GM12801 (cell line): ENCODE measurements around the gene PRTFDC1.

Source experiments
- TF ChIP-seq, protein P1 (sequence below): IDR thresholded peaks from one replicate; pipeline ENCODE4 v1.5.1; 2011; ENCODE audit warnings: control low read depth; ENCODE audit not compliant: insufficient read length; ENCODE audit errors: extremely low read depth

The PRTFDC1 gene

DNA sequence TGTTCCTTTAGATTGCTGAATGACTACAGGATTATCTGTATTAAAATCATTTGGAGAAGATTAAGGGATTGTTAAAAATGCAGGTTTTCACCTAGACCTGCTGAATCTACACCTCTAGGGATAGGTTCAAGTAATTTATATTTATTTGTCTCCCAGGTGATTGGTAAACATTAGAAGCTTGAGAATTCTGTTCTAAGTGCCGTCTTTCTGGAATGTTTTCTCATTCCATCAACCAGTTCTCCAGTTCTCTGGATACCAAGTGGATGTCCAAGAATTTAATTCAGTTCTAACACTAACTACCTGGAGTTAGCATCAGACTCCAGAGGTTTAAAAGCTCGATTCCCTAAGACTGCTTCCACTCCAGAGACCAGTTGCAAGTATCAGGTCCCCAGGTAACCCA lies 110.9 kb downstream of the PRTFDC1 start:
- TF ChIP-seq, protein P1, sequence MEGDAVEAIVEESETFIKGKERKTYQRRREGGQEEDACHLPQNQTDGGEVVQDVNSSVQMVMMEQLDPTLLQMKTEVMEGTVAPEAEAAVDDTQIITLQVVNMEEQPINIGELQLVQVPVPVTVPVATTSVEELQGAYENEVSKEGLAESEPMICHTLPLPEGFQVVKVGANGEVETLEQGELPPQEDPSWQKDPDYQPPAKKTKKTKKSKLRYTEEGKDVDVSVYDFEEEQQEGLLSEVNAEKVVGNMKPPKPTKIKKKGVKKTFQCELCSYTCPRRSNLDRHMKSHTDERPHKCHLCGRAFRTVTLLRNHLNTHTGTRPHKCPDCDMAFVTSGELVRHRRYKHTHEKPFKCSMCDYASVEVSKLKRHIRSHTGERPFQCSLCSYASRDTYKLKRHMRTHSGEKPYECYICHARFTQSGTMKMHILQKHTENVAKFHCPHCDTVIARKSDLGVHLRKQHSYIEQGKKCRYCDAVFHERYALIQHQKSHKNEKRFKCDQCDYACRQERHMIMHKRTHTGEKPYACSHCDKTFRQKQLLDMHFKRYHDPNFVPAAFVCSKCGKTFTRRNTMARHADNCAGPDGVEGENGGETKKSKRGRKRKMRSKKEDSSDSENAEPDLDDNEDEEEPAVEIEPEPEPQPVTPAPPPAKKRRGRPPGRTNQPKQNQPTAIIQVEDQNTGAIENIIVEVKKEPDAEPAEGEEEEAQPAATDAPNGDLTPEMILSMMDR: no peak

DNA sequence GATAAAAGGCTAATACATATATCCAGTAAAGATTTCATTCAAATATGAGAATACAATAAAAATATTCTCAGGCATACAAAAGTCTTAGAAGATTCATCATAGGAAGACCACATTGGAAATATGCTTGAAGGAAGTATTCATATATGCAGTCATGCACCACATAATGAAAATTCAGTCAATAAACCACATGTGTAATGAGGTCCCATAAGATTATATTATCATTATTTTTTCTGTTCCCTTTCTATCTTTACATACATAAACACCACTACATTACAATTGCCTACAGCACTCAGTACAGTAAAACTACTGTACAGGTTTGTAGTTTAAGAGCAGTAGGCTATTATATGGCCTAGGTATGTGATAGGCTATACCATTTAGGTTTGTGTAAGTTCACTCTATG lies 111.6 kb downstream of the PRTFDC1 start:
- TF ChIP-seq, protein P1: no peak

DNA sequence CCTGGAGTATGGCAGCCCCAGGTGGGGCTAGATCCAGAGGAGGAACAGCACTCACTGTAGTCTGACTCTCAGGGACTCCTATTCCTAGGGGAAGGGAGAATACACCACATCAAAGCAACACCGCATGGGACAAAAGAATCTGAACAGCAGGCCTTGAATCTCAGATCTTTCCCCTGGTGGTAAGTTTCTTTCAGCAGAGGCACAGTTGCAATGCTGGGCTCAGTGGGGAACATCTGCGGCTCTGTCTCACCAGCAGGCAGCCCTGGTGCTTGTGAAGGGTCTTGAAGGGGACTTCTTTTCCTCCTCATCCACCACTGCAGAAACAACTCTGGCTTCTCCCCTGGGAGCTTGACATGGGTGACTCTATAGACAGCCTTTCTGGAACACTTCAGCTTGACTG lies 117.5 kb downstream of the PRTFDC1 start:
- TF ChIP-seq, protein P1: no peak

DNA sequence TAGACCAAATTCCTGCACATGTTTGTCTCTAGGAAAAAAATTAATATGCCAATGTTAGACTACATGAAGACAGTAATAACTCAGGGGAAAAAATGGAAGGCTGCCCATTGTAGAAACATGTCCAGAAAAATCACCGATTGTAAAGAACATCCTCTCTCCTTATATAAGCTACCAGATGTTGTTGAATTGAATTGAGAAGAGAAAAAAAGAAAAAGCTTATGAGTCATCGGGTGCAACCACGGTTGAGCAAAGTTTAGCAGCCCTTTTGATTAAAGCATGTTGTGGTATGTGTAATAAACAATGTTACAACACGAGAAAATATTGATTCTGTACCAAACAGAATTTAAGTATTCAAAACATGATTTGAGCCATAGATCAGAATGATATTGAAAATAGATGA lies 126.4 kb downstream of the PRTFDC1 start:
- TF ChIP-seq, protein P1: no peak

DNA sequence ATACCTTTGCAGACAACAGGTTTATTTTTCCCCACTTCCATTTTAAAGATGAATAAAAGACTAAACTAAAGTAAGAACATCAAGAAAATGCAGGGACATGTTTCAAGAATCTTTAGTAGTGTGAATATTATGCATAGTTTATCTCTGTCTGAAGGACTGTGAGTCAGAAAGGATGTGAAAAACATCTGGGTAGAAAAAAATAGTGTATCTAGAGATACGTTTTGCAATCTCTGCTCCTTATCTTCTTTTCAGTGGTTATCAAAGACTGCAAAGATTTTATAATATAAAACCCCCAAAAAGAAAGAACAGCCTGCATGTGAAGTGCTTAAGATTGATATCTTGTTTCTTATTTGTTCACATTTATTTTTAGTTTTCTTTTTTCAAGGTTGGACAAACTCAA lies 126.9 kb downstream of the PRTFDC1 start:
- TF ChIP-seq, protein P1: no peak

DNA sequence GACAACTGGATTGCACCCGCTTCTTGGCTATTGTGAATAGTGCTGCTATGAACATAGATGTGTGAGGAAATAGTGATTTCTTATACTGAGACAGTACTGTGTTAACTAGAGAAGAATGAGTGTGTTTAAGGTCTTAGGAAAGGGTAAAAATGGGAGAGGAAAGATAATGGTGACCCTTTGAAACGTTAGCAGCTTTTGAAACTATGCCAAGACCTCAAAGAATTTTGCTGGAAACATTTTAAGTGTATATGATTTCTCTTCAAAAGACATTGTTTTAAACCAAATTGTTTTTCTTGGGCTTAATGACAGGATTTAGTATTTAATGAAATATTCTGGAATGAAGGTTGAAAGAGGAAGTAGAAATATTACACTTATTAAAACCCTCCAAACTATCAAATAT lies 127.9 kb downstream of the PRTFDC1 start:
- TF ChIP-seq, protein P1: no peak

DNA sequence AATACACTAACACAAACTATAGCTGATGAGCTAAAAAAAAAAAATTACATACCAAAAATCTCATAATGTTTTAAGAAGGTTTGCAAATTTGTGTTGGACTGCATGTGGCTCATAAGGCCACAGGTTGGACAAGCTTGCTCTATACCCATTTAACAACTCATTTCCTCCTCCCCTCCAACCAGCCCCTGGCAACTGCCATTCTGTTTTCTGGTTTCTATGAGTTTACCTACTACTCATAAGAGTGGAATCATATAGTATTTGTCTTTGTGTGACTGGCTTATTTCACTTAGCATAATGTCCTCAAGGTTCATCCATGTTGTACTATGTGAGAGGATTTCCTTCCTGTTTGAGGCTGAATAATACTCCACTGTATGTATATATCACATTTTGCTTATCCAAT lies 128.3 kb downstream of the PRTFDC1 start:
- TF ChIP-seq, protein P1: no peak

DNA sequence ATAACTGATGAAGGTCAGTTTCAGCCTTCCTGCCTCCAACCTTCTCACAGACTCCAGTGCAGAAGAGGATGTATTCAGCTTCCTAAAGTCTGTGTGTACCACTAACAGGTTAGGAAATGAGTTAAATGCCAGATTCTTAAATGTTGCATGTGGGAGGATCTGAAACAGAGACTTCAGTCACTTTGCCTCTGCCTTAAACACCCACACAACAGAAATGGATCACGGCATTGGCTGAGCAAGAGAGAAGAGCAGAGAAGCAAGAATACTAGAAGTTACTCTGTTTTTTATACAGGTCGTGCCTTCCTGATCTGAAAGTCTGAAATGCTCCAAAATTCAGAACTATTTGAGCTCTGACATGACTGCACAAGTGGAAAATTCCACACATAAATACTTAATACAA lies 129.8 kb downstream of the PRTFDC1 start:
- TF ChIP-seq, protein P1: no peak
